CD4-positive, alpha-beta T cell (primary cell): ENCODE data around the gene PEX19. TPM values are rescaled to one million over a fixed set of nuclear protein-coding genes. Genes with fewer than 3 reads are reported as not detected.

ENCODE experiments used
- ATAC-seq: fragments of 200-7000 bp; cut with Tn5 transposase; one replicate; pipeline ENCODE4 v1.10.0; 2022; ENCODE audit warnings: mild to moderate bottlenecking; ENCODE audit not compliant: poor library complexity
- CTCF ChIA-PET: fragments of 350-600 bp; sonication (Branson Sonifier 250); formaldehyde crosslinking; loops from one replicate; lab custom pipeline; 2021; ENCODE audit warnings: antibody characterized with exemption, inconsistent platforms; lab: Charles Lee
- POLR2A ChIA-PET: fragments of 350-600 bp; sonication (Branson Sonifier 250); formaldehyde crosslinking; loops from one replicate; lab custom pipeline; 2021; ENCODE audit warnings: antibody characterized with exemption, inconsistent platforms; lab: Charles Lee
- DNase-seq, 14 experiments: peaks; one replicate each; pipeline ENCODE4 v3.0.0-alpha.2; 2013 to 2020; ENCODE audit warnings: mixed read lengths in 2 of 14
- H3K27ac ChIP-seq, 2 donors: one replicate each; pipeline versions ENCODE4 v1.5.1 to v1.7.0; 2013; ENCODE audit warnings: low read length in 2 of 2, low read depth in 1 of 2, mild to moderate bottlenecking in 1 of 2
- H3K27me3 ChIP-seq, 2 experiments: 1 replicate in 1 of 2; 2 replicates in 1 of 2; pipeline versions ENCODE4 v1.6.1 to v1.7.0; 2013; ENCODE audit warnings: low read length in 2 of 2, control low read depth in 1 of 2, mild to moderate bottlenecking in 1 of 2, moderate library complexity in 1 of 2; ENCODE audit not compliant: insufficient read depth in 2 of 2, control insufficient read depth in 1 of 2
- H3K36me3 ChIP-seq: one replicate; pipeline ENCODE4 v1.6.1; 2013; ENCODE audit warnings: low read length, control low read depth; ENCODE audit not compliant: insufficient read depth
- H3K4me1 ChIP-seq: one replicate; pipeline ENCODE4 v1.6.1; 2013; ENCODE audit warnings: low read length, control low read depth; ENCODE audit not compliant: insufficient read depth
- H3K4me3 ChIP-seq: one replicate; pipeline ENCODE4 v1.5.1; 2013; ENCODE audit warnings: mild to moderate bottlenecking, low read length, moderate library complexity
- H3K9me3 ChIP-seq, 2 experiments: 1 replicate in 1 of 2; 2 replicates in 1 of 2; pipeline versions ENCODE4 v1.6.1 to v1.7.0; 2013; ENCODE audit warnings: low read length in 2 of 2, mild to moderate bottlenecking in 2 of 2, control low read depth in 1 of 2, moderate library complexity in 1 of 2; ENCODE audit not compliant: control insufficient read depth in 1 of 2, insufficient read depth in 1 of 2
- H3K27ac Mint-ChIP-seq: one replicate; pipeline ENCODE4 v1.8.0; 2020; ENCODE audit warnings: mixed read lengths
- H3K27me3 Mint-ChIP-seq: one replicate; pipeline ENCODE4 v1.8.0; 2021; ENCODE audit warnings: mixed read lengths
- H3K36me3 Mint-ChIP-seq: one replicate; pipeline ENCODE4 v1.8.0; 2021; ENCODE audit warnings: low read depth, mixed read lengths
- H3K4me1 Mint-ChIP-seq: one replicate; pipeline ENCODE4 v1.8.0; 2021; ENCODE audit warnings: low read depth, mixed read lengths
- H3K4me3 Mint-ChIP-seq: one replicate; pipeline ENCODE4 v1.8.0; 2020; ENCODE audit warnings: mild to moderate bottlenecking, mixed read lengths
- H3K9me3 Mint-ChIP-seq: one replicate; pipeline ENCODE4 v1.8.0; 2020; ENCODE audit warnings: mixed read lengths
- CTCF ChIP-seq: fragments of 200-600 bp; IDR thresholded peaks from one replicate; pipeline ENCODE4 v1.8.0; 2022; ENCODE audit warnings: antibody characterized with exemption, mild to moderate bottlenecking
- intact Hi-C, 2 experiments: fragments of 100-400 bp; cut with DNase I in 1 of 2; cut with micrococcal nuclease in 1 of 2; formaldehyde crosslinking; loops; one replicate each; pipeline versions ENCODE4 v1.15.1 to v1.9.0; 2023 to 2025; cut with DNase I, micrococcal nuclease
- total RNA-seq, 174 experiments: library from RNA in 2 of 174; stranded (reverse) in 2 of 174; gene quantifications; one replicate each; pipeline ENCODE4 v1.2.3 and lab custom pipeline; 2021 to 2026

The PEX19 gene
- total RNA-seq, 2 experiments from 2014 or later: 32.0 to 33.4 TPM

GRCh38 chr1:160300173-160300572 lies 15.2 kb upstream of the PEX19 start:
- Mint-ChIP-seq H3K4me3 (no peak overlapping the region), H3K27ac (no peak overlapping the region), H3K27me3 (no peaks in the 10 kb centered on the region)

GRCh38 chr1:160296036-160296435 lies 11.1 kb upstream of the PEX19 start:
- peaks cover 4% of the 10 kb centered on the region for H3K4me1 Mint-ChIP-seq
- TF ChIP-seq CTCF: no peak
- no peaks in the 10 kb centered on the region for H3K9me3 ChIP-seq
- no peaks in the 10 kb centered on the region for H3K9me3 Mint-ChIP-seq
- peaks cover 93% of the 10 kb centered on the region for H3K36me3 ChIP-seq
- peaks cover 3% of the 10 kb centered on the region for H3K4me1 ChIP-seq
- peaks cover 98% of the 10 kb centered on the region for H3K36me3 Mint-ChIP-seq
- H3K4me3 Mint-ChIP-seq: no peak overlapping the region
- DNase-seq (no peak), ATAC-seq (no peak)
- no peak overlapping the region for H3K4me3 ChIP-seq
- POLR2A ChIA-PET: interaction anchor here (0.7 to 1.0 kb wide), 2 partner anchors 11 to 27 kb away, joined by 3 read pairs; no protein-coding TSS in a partner anchor
- no peak overlapping the region for H3K27ac ChIP-seq
- intact Hi-C loops: no loop called here
- no peaks in the 10 kb centered on the region for H3K27me3 ChIP-seq
- no peak overlapping the region for H3K27ac Mint-ChIP-seq
- CTCF ChIA-PET: no interaction called here
- no peaks in the 10 kb centered on the region for H3K27me3 Mint-ChIP-seq

More at GRCh38 chr1:160300173-160300572, 15.2 kb upstream of the PEX19 start:
- H3K27me3 ChIP-seq: no peaks in the 10 kb centered on the region
- no peak for TF ChIP-seq CTCF
- no peak overlapping the region for H3K27ac ChIP-seq
- intact Hi-C loops: no loop called here
- no peaks in the 10 kb centered on the region for H3K9me3 ChIP-seq
- POLR2A ChIA-PET: no interaction called here
- ATAC-seq (no peak), DNase-seq (no peak)
- H3K9me3 Mint-ChIP-seq: no peaks in the 10 kb centered on the region
- no peaks in the 10 kb centered on the region for H3K4me1 Mint-ChIP-seq
- peaks cover 77% of the 10 kb centered on the region for H3K36me3 Mint-ChIP-seq
- H3K4me1 ChIP-seq: no peaks in the 10 kb centered on the region
- CTCF ChIA-PET: interaction anchor here (2.7 kb wide), 1 partner anchor 9 kb away, joined by 8 read pairs; no protein-coding TSS in a partner anchor
- no peak overlapping the region for H3K4me3 ChIP-seq
- H3K36me3 ChIP-seq: peaks cover 75% of the 10 kb centered on the region

GRCh38 chr1:160293020-160293968 lies 8.4 kb upstream of the PEX19 start:
- Histone ChIP-seq H3K4me3 (no peak overlapping the region), H3K27ac (no peak overlapping the region), H3K9me3 (no peaks in the 10 kb centered on the region), H3K4me1 (peaks cover 6% of the 10 kb centered on the region), H3K36me3 (peaks cover 92% of the 10 kb centered on the region), H3K27me3 (no peaks in the 10 kb centered on the region)
- intact Hi-C loops: no loop called here
- Mint-ChIP-seq H3K36me3 (peaks cover 97% of the 10 kb centered on the region), H3K27me3 (no peaks in the 10 kb centered on the region), H3K9me3 (no peaks in the 10 kb centered on the region), H3K27ac (no peak overlapping the region), H3K4me3 (no peak overlapping the region), H3K4me1 (peaks cover 5% of the 10 kb centered on the region)
- ChIA-PET CTCF (interaction anchor here (1.4 to 2.6 kb wide), 3 partner anchors 8 to 193 kb away, joined by 3 to 25 read pairs (median 8); partner anchors contain the start of gene PEX19), POLR2A (no interaction called here)
- ATAC-seq (no peak), DNase-seq (no peak)
- no peak for TF ChIP-seq CTCF
